HG03460 (cell line): ENCODE measurements around the gene CRACR2B.

Experiments
- ATAC-seq: cut with Tn5 transposase; IDR thresholded peaks from one replicate; pipeline ENCODE4 v1.9.1; 2021; ENCODE audit not compliant: unreplicated experiment

Gene CRACR2B

DNA sequence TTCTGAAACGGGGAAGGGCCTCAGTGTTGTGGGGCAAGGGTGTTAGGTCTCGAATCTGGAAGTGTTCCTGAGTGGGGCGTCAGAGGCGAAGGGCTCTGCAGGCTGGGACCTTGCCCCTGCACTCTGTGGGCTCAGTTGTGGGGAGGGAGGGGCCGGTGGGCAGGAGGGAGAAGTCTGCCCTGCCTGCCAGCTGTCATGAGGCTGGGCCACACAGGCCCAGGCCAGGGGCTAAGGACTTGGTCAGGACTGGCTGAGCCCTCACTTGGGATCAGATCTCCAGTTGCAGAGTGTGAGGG lies at the start of gene CRACR2B:
Gene CRACR2B, plus strand, starts transcription at position 23 of the 296 bp plus-strand sequence. CDS start 689 bp downstream, outside the sequence.
- no peak for ATAC-seq

DNA sequence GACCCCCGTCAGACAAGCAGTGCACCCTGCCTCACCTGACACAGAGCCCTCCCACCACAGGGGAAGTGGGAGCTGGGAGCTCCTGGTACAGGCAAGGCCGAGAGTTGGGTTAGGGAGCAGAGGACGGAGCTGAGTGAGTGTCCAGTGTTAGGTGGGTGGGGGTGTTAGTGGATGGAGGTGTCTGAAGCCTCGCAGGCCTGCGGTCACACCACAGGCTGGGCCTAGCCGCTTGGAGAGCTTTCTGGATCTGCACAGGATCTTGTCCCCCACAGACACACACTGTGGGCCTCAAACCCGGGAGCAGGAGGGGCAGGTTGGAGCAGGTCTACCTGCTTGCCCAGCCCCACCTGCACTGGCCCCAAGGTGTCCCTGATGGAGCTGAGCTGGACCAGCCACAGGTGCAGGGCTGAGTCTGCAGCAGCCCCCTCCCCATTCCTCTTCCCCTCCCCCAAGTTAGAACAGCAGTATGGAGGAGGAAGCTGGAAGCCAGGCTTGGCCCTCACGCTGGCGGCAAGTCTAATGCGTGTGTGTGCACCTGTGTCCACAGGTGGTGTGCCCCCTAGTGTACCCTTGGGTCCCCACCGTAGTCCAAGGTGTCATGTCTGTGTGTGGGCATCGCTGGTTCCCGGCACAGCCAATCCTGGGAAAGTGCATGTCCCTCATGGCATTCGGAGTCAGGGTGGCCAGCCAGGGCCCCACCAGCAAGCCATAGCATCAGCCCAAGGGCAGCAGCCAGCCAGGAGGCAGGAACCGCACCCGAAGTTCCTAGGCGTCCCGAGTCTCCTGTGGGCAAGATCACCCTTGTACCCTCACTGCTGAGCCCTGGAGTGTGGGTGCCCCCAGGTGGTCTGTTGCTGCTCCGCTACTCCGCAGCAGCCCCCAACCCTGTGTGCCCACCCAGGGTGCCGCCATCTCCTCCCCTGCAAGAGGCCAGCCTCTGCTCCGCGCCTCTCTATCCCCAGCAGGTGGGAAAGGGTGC lies 48.5 kb upstream of the CRACR2B start:
- no peak for ATAC-seq

DNA sequence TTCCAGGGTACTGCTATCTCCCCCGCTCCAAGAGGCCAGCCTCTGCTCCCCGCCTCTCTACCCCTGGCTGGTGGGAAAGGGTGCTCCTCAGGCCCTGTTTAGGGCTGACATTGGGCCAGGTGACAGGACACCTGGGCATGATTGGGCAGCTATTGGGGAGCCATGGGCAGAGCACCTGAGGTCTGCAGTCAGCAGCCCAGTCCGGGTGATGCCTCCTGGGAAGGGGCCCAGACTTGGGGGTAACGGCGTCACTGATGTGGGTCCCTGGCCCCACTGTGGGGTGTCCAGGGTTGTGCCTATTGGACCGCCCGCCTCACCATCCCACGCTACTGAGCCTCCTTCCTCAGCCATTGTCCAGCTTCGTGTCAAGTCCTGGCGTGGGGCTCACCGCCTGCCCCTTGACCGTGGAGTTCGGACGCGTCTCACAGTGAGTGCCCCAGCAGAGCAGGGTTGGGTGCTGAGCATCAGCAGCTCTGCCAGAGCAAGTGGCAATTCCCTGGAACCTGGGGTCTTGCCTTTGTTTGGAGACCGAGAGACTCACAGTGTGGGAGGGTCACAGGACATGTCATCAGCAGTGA lies 47.7 kb upstream of the CRACR2B start:
- no peak for ATAC-seq

DNA sequence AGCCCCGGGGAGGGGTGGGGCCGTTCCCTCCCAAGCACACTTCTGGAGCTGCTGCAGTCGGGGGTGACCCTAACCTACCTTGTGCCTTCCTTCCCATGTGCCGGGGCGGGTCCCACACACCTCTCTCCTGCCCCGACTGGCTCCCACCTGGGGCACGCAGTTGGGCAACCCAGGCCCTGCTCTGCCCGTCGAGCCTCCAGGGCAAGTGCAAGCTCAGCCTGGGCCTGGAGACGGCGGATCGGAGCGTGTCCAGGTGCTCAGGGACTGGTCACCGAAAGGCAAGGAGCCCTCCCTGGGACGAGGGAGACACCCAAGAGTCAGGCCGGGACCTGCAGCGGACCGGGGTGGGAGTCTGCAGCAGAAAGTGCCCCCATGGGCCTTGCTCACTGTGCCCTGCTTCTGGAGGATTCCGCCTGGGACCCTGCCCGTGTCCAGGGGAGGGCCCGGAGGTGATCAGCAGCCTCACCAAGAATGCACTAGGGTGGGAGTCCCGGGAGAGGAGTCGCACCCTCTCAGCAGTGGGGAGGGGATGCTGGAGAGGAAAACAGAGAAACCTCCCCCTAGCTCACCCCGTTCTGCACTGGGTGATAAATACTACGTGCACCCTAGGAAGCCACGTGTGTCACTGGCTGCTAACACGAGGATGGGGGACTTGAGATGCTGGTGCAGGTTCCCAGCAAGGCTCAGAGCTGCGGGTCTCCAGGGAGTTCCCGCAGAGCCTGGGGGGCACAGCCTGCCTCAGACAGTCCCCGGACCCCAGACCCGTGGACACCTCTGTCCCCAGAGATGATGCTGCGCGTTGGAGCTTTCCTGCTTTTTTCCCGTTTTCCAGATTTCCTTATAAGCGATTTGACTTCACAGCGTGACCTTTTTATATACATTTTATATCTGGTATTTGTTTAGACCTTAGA lies 45.2 kb upstream of the CRACR2B start:
- ATAC-seq: no peak

DNA sequence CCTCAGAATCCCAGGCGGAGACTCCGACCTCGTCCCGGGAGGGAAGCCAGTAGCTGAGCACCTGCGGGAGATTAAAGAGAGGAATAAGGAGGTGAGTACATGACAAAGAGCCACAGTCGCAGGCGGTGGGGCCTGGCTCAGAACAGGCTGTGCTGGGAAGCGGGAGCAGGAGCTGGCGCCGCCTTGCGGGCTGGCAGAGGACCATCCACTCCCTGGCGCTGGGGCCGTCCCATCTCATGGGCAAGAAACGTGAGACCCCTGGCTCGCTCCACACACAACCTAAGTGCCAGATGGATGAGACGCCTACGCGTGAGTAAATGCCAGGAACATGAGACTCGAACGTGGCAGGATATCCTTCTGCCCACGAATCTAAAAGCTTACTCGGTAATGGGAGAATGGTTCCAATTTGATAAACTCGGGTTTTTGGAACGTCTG lies 44.1 kb upstream of the CRACR2B start:
- ATAC-seq: no peak

DNA sequence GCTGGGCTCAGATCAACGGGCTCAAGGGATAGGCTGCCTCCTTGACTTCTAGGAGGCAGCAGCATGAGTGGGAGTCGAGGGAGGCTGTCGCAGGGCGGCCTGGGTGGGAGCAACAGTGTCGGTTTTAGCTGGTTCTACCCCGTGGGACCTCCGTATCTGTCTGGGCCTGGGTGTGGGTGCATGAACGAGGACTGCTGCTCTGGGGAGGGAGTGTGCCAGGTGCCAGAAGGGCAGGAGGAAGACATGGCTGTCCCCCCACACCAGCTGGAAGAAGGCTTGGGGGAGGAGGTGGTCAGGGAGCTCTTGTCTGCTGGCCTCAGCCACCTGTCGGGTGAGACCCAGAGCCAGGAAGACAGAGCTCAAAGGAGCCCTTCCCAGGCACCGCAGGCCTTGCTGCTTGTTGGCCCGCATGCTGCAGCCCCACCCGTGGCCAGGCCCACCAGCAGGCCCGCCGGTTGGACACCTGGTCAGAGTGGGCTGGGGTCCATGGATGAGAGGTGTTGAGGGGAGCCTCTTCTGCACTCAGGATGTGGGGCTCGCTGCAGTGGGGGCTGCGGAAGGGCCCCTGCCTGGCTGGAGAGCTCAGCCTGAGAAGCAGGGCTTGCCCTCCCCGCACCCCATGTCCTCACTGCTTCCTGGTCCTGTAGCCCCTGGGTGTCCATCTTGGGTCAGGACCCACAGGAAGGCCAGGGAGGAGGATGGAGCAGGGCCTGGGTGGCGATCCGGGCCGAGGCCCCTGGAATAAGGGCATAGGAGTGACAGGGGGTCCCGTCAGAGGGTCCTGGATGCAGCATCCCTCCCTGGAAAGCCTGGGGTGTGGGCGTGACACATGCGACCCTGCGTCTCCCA lies 41.3 kb upstream of the CRACR2B start:
- no peak for ATAC-seq

DNA sequence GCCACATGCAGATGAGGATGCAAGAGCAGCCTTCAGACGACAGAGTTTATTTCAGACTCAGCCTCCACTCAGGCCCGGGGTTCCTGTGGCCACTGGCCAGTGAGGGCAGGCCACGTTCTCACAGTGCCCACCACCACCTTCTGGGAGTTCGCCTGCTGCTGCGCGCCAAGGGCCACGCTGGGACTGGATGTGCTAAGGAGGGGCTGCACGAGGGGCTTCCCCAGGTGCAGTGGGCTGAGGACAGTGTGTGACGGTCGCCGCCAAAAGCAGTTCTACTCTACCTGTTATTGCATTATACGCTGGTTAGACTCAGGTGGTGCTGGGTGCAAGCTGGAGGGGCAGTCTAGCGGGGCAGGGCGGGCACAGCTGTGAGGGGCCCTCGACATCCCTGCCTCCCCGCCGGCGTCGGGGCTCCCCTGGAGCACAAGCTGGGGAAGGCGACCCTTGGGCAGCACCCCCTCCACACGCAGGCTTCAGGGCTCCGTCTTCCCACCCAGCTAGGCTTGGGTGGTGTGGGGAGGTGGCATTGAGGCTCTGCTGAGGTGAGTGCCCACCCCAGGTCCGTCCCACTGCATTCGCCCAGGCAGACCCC lies 40.5 kb upstream of the CRACR2B start:
- ATAC-seq: no peak

DNA sequence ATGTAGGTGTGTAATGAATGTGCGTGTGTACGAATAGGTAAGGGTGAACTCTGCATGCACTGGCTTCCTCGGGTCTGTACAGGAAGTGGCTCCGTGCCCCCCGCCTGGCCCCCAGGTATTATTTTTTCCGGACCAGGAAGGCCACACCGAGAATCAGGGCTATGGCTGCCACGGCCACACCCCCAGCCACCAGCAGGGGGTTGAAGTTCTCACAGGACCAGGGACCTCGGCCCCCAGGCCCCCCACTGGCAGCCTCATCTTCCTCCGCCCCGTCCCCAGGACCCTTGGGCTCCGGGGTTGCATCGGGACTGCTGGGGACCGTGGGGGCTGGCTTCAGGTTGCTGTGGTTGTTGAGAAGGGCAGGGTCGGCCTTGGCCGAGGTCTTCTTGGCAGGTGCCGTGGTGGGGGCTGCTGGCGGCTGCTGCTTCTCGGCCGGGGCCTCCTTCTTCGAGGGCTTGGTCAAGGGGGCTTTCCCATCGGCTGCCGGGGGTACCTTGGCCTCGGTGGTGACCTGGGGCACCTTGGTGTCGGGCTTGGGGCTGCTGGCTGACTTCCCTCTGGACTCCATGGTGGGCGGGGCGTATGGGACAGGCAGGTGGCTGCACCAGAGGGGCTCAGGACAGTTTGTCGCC lies 39.6 kb upstream of the CRACR2B start:
- ATAC-seq: no peak

DNA sequence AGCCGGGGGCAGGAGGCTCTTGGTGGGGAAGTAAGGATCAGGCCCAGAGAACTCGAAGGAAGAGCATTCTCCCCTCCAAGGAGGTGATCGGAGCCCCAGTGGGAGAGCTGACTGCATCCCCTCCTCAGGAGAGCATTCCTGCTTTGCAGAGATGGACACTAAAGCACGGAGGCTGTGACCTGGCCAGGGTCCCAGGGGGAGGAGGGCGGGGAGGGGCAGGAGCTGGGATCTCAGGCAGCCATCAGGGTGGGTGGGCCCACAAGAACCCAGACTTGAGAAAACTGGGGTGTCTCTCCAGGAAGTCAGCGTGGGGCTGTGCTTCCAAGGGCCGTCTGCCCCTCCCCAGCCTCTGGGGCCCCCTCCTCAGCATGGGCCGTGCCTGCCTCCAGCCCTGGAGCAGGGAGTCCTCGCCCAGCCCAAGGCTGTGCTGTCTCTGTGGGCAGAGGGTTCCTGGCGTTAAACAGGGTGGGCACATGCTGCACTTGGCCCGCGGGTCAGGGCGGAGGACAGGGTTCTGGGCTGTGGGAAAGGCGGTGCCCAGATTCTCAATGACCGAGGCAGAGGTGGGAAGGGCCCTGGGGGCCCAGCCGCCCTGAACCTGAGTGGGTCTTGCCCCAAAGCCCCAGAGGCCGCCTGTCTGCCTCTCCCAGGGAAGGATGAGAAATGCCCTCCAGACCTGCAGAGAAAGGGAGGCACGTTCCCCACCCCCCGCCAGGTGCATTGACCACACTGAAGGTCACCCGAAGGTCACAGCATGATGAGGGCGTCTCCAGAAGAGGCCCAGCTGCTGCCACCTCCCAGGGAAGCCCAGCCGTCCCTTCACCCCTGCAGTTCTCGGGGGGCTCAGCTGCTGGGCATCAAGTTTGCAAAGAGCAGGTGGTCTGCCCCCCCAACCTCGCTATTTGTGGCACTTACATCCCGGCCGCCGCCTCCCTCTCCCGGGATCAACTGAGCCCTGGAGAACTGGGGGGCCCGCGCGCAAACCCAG lies 38.5 kb upstream of the CRACR2B start:
- no peak for ATAC-seq

DNA sequence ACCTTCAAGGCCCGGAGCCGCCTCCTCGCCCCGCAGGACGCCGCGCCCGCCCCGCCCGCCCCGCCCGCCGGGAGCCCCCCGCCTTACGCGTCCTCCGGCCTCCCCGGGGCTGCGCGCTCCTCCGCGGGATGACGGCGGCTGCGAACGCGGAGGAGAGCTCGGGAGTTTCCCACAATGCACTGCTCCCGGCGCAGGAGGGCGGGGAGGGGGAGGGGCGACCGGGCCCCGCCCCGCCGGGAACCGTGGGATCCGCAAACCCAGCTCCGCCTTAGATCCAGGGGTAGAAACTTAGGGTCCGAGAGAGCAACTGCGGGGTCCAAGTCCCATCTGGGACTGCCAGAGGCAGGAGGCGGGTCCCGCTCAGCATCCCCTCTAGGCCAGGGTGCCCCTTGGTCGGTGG lies 37.8 kb upstream of the CRACR2B start, which contains the start of gene CEND1:
Gene CEND1, minus strand, starts transcription at position 148 of the 400 bp plus-strand sequence. CDS start 1,514 bp downstream, outside the sequence.
- no peak for ATAC-seq

DNA sequence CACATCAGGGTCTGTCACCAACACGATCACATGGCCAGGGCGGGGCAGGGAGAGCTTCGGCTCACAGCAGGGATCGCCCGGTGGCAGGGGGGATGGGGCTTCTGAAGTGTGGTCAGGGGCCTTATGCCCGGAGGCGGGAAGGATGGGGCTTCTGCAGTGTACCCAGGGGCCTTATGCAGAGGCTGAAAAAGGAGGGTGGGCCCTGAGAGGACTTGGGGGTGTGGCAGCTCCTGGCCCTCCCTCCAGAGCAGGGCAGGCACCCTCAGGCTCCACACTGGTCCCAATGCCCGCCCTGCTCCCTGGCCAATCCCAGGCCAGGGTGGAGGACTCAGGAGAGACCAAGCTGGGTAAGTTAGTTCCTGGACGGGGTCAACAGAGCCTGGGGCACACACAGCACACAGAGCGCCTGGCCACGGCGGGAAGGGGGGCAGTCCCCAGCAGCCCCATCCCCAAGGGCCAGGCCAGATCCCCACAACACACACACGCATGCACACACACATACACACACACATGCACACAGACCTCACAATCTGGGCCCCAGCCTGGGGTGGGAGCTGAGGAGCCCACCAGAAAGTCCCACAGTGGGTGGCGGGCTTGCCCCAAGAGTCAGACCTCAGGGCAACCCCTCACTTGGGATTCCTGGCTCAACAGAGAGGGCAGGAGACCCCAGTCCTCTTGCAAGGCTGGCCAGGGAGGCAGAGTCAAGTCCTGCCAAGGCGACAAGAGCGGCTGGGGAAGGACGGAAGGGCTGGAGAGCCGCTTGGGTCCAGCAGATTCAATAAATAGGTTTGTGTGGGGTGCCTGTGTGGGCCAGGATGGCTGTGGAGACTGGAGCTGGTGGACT lies 36.8 kb upstream of the CRACR2B start:
- ATAC-seq: no peak

DNA sequence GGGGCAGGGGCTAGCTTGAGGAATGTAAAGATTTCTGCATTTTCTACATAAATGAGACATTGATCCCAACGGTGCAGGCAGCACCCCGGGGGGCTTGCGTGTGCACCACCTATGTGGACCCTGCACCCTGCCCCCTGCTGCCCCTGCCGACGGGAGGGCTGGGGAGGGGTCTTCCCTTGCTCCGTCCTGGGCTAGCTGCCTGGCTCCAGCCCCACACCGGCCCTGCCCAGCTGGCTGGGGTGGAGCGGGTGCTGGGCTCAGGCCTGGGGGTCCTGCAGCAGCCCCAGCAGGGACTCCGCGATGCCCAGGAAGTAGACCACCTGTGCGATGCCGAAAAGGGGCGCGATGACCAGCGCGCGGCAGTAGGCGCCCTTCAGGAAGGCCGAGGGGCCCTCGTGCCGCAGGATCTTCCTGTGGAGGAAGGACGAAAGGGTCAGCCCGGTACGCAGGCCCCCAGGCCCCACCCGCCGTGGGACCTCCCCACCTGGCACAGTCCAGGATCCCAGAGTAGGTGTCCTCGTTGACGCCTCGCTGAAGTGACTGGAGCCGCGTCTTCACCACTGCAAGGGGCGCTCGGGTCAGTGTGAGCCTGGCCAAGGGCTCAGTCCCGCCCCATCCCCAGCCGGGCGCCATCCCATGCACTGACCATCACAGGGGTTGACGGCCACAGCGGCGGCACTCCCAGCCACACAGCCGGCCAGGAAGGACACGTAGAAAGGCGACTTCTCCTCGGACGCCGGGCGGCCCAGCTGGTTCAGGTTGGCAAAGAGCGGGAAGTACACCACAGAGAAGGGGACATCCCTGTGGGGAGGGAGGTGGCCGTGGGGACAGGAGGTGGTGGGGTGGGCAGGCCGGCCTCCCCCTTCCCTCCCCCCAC lies 35.8 kb upstream of the CRACR2B start:
- no peak for ATAC-seq

DNA sequence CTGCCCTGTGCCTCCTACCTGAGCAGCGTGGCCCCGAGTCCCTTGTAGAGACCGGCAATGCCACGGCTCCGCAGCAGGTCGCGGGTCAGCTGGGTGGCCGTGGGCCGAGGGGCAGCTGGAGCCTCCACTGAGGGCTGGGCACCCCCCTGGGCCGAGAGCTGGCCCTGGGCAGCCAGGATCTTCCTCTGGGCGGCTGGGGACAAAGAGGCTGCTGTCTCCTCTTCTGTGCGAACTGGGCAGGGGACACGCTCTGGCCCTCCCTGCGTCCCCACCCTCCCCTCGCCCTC lies 35.2 kb upstream of the CRACR2B start:
- no peak for ATAC-seq

DNA sequence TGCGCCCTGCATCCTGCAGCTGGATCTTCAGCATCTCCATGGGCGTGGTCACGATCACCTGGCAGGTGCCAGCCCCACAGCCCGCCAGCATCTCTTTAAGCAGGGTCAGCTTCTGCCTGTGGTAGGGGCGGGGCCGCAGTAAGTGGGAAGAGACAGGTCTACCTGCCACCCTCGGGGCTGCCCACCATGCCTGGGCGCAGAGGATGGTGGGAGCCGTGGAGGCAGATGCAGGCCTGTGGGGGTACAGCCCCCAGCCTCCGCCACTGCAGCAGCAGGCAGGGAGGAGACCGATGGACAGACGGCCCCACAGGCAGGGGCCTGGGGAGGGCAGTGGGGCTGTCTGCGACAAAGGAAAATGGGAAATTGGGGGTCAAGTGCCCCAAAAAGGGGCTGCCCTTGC lies 34.8 kb upstream of the CRACR2B start:
- no peak for ATAC-seq

DNA sequence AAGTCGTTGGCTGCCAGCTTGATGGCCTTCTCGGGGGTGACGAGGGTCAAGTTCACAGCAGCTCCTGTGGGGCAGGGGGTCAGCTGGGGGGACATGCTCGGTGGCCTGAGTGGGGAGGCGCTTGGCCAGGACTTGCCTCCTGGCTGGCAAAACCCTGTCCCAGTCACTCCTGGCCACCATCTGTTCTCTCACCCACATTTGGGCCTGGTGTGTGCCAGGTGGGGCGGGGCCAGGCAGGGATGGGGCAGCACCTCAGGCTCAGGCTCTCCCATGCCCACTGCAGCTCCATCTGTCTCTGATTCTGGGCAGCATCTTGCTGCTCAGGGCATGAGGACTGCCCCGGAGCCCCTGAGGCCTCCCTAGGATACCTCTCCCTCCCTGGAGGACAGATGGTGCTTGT lies 34.2 kb upstream of the CRACR2B start:
- no peak for ATAC-seq

DNA sequence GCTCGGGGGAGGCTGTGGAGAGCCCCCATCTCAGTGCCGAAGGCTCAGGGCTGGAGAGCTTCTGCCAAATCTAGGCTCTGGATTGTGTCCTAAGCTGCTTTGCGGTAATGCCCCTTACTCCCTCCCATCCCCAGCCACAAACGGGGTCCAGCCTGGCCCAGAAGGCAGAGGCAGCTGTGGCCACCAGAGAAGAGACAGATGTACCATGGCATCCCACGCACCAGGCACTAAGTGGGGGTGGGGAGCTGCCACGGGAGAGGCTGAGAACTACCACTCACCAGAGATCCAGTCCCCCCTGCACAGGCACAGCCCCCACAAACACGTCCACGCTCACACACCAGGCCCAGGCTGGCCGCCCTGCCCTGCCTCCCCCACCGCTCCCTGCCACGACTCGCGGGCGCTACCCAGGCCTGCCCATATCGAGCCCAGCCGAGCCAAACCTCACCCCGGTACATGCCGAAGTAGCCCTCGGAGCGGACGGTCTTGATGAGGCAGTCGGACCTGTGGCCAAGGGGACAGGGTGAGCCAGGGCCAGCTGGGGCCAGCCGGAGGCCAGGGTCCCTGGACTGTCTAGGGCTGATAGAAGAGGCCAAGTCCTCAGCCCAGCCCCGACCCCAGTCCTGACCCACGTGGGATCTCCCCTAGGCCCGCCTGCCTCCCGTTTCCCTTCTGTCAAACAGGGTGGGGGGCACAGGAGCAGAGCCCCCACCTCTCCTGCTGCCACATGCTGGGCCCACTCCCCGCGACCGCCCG lies 33.5 kb upstream of the CRACR2B start:
- ATAC-seq: no peak
